Tibial artery (tissue), 4 donors: ENCODE measurements around the gene IRX6.

Source experiments
- DNase-seq, 2 donors: peaks; one replicate each; pipeline ENCODE4 v3.0.0-alpha.2; 2019
- H3K27ac ChIP-seq, 2 donors: fragments of 200-600 bp; sonication (generic) in 1 of 2; 1 replicate in 1 of 2; 2 replicates in 1 of 2; pipeline ENCODE4 v1.5.1; 2018 to 2019; ENCODE audit warnings: mild to moderate bottlenecking in 1 of 2
- H3K27me3 ChIP-seq, 2 donors: fragments of 200-600 bp; sonication (generic) in 1 of 2; one replicate each; pipeline versions ENCODE4 v1.5.1 to v1.6.0; 2016 to 2019
- H3K36me3 ChIP-seq, 3 donors: fragments of 200-600 bp; sonication (generic) in 2 of 3; one replicate each; pipeline ENCODE4 v1.5.1; 2016 to 2019; ENCODE audit warnings: mild to moderate bottlenecking in 2 of 3
- H3K4me1 ChIP-seq, 4 donors: fragments of 200-600 bp; sonication (generic) in 2 of 4; 1 replicate in 3 of 4; 2 replicates in 1 of 4; pipeline ENCODE4 v1.5.1; 2016 to 2019
- H3K4me3 ChIP-seq, 2 donors: fragments of 200-600 bp; sonication (generic) in 1 of 2; 1 replicate in 1 of 2; 2 replicates in 1 of 2; pipeline ENCODE4 v1.5.1; 2018 to 2019; ENCODE audit warnings: mild to moderate bottlenecking in 2 of 2
- H3K9me3 ChIP-seq, 3 donors: fragments of 200-600 bp; sonication (generic) in 1 of 3; one replicate each; pipeline ENCODE4 v1.5.1; 2016 to 2019
- intact Hi-C: fragments of 100-400 bp; cut with DNase I; formaldehyde crosslinking; loops from one replicate; pipeline ENCODE4 v1.15.0; 2023; ENCODE audit warnings: low total_unique reads
- TF ChIP-seq, protein P1 (sequence below), 2 experiments: fragments of 200-600 bp in 1 of 2; fragments of 450-650 bp in 1 of 2; IDR thresholded peaks; one replicate each; pipeline ENCODE4 v1.5.1; 2017 to 2019; ENCODE audit warnings: antibody characterized with exemption in 2 of 2, mild to moderate bottlenecking in 1 of 2, moderate library complexity in 1 of 2

The IRX6 gene

GRCh38 chr16:55323637-55324271 lies at the start of gene IRX6:
IRX6 (plus strand) TSS chr16:55324203; CDS start chr16:55325092, 889 bp downstream.
- no peaks in the 10 kb centered on the region for H3K9me3 ChIP-seq
- intact Hi-C loops = no loop called here
- peak; percentile 31 to 60 for DNase-seq
- H3K4me3 ChIP-seq = peak within 1 kb of the TSS in 1 of 2 donors; percentile 32
- H3K36me3 ChIP-seq = no peaks in the 10 kb centered on the region
- H3K27ac ChIP-seq = no peak within 1 kb of the TSS
- TF ChIP-seq, protein P1, sequence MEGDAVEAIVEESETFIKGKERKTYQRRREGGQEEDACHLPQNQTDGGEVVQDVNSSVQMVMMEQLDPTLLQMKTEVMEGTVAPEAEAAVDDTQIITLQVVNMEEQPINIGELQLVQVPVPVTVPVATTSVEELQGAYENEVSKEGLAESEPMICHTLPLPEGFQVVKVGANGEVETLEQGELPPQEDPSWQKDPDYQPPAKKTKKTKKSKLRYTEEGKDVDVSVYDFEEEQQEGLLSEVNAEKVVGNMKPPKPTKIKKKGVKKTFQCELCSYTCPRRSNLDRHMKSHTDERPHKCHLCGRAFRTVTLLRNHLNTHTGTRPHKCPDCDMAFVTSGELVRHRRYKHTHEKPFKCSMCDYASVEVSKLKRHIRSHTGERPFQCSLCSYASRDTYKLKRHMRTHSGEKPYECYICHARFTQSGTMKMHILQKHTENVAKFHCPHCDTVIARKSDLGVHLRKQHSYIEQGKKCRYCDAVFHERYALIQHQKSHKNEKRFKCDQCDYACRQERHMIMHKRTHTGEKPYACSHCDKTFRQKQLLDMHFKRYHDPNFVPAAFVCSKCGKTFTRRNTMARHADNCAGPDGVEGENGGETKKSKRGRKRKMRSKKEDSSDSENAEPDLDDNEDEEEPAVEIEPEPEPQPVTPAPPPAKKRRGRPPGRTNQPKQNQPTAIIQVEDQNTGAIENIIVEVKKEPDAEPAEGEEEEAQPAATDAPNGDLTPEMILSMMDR (IDR thresholded peaks at IDR 0.05) = no peak
- peaks cover 0 to 70% of the 10 kb centered on the region in 2 donors for H3K27me3 ChIP-seq
- H3K4me1 ChIP-seq = peaks cover 0 to 22% (median 20%) of the 10 kb centered on the region in 4 donors

- H3K27me3 ChIP-seq = peaks cover 0 to 2% of the 10 kb centered on the region in 2 donors
- no peak for DNase-seq
- no peak overlapping the region for H3K27ac ChIP-seq
- no peaks in the 10 kb centered on the region for H3K9me3 ChIP-seq
- no peaks in the 10 kb centered on the region for H3K36me3 ChIP-seq
- intact Hi-C loops = no loop called here
- no peaks in the 10 kb centered on the region for H3K4me1 ChIP-seq
- TF ChIP-seq, protein P1 (IDR thresholded peaks at IDR 0.05) = no peak
- no peak overlapping the region for H3K4me3 ChIP-seq
Observed at GRCh38 chr16:55274391-55274790, 49.6 kb upstream of the IRX6 start.

- DNase-seq = no peak
- TF ChIP-seq, protein P1 (IDR thresholded peaks at IDR 0.05) = no peak
- Histone ChIP-seq H3K4me1 (no peaks in the 10 kb centered on the region), H3K27me3 (peaks cover 0 to 2% of the 10 kb centered on the region in 2 donors), H3K27ac (no peak overlapping the region), H3K9me3 (no peaks in the 10 kb centered on the region), H3K4me3 (no peak overlapping the region), H3K36me3 (no peaks in the 10 kb centered on the region)
- intact Hi-C loops = no loop called here
Observed at GRCh38 chr16:55275167-55275566, 48.8 kb upstream of the IRX6 start.

DNA sequence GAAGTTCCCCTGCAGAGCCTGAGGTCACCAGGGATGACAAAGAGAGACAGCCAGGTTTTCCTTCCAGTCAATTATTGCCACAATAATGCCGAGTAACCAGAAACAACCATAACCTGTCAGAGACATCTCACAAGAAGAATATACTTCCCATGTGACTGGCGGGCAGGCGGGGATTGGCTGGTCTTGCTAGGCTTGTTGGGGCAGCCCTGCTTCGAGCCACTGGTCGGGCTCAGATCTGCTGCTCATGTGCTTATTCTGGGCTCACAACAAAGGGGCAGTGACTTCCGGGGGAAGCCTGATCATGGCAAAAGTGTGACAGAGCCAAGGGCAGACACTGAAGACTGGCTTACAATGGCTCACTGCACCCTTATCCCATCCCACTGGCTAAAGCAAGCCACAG lies 48.1 kb upstream of the IRX6 start:
- Histone ChIP-seq H3K27ac (no peak overlapping the region), H3K27me3 (peaks cover 0 to 2% of the 10 kb centered on the region in 2 donors), H3K36me3 (no peaks in the 10 kb centered on the region), H3K9me3 (no peaks in the 10 kb centered on the region), H3K4me1 (no peaks in the 10 kb centered on the region), H3K4me3 (no peak overlapping the region)
- intact Hi-C loops = no loop called here
- no peak for DNase-seq
- TF ChIP-seq, protein P1 (IDR thresholded peaks at IDR 0.05) = no peak

- no peak overlapping the region for H3K27ac ChIP-seq
- TF ChIP-seq, protein P1 (IDR thresholded peaks at IDR 0.05) = no peak
- DNase-seq = no peak
- H3K27me3 ChIP-seq = peaks cover 0 to 5% of the 10 kb centered on the region in 2 donors
- H3K4me3 ChIP-seq = no peak overlapping the region
- no peaks in the 10 kb centered on the region for H3K4me1 ChIP-seq
- no peaks in the 10 kb centered on the region for H3K36me3 ChIP-seq
- H3K9me3 ChIP-seq = no peaks in the 10 kb centered on the region
- intact Hi-C loops = no loop called here
Observed at GRCh38 chr16:55277536-55277935, 46.5 kb upstream of the IRX6 start.
